GM13976 (cell line): ENCODE measurements around the gene GABRA6.
"Not testable (repeated sequence)": the region's sequence is repeated elsewhere in the genome, so short reads cannot be mapped to it uniquely, and the experiment has no call there.

Experiments used
- DNase-seq: peaks from one replicate; pipeline ENCODE4 v3.0.0; 2012; ENCODE audit warnings: low spot score
- in situ Hi-C: fragments of 300-500 bp; cut with MboI; formaldehyde crosslinking; loops from one replicate; pipeline ENCODE4 v1.12.0; 2022; ENCODE audit warnings: low sequenced_read_pairs, mixed read lengths, inconsistent platforms; ENCODE audit not compliant: unreplicated experiment
- TF ChIP-seq, protein P1 (sequence below): IDR thresholded peaks from 2 replicates; pipeline ENCODE4 v1.5.1; 2012; ENCODE audit warnings: borderline replicate concordance, mild to moderate bottlenecking; ENCODE audit not compliant: insufficient read depth; ENCODE audit errors: extremely low read depth, missing control alignments, control extremely low read depth

GABRA6 gene

GRCh38 chr5:161685461-161685860 lies at the start of gene GABRA6:
Gene GABRA6 (plus strand): TSS chr5:161685721. CDS start chr5:161685990, 269 bp downstream.
- DNase-seq, result no peak
- TF ChIP-seq, protein P1, sequence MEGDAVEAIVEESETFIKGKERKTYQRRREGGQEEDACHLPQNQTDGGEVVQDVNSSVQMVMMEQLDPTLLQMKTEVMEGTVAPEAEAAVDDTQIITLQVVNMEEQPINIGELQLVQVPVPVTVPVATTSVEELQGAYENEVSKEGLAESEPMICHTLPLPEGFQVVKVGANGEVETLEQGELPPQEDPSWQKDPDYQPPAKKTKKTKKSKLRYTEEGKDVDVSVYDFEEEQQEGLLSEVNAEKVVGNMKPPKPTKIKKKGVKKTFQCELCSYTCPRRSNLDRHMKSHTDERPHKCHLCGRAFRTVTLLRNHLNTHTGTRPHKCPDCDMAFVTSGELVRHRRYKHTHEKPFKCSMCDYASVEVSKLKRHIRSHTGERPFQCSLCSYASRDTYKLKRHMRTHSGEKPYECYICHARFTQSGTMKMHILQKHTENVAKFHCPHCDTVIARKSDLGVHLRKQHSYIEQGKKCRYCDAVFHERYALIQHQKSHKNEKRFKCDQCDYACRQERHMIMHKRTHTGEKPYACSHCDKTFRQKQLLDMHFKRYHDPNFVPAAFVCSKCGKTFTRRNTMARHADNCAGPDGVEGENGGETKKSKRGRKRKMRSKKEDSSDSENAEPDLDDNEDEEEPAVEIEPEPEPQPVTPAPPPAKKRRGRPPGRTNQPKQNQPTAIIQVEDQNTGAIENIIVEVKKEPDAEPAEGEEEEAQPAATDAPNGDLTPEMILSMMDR, result no peak
- in situ Hi-C loops, result no loop called here

DNA sequence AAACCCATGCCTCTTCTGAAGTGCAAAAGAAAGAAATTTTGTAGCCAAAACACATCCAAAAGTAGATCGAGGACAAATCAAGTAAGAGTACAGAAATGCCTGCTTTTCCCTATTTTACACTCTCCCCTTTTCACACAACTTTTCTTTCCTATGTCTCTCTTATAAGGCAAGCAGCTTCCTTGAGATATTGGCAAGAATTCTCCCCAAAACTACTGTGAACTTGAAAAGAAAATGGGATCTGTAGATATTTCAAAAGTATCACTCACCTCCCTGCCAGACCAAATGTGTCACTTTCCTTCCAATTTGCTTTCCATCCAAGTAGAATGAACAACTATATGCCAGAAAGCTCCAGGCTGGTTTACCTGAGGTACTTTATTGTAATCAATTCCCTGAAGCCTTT lies 47.9 kb upstream of the GABRA6 start:
- no peak for DNase-seq
- in situ Hi-C loops, result no loop called here

DNA sequence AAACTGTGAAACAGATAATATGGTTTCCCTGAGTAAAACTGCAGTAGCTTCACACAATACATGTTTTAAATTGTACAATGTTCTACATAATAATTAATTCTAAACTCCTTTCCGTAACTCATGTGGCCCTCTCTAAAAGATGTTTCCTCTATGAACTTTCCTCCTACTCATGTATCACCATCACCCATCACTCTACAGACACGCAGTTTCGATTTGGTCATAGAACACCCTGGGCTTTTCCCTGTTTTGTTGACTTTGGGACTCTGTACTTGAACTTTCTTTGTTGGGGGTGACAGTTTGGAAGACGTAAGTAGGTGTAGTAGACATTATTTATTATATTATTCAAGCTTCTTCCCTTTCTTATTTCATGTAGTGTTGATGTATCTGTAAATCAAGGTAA lies 44.1 kb upstream of the GABRA6 start:
- in situ Hi-C loops, result no loop called here
- DNase-seq, result no peak
- TF ChIP-seq, protein P1, result no peak

More for the DNA sequence above, 47.9 kb upstream of the GABRA6 start:
- TF ChIP-seq, protein P1, result no peak

GRCh38 chr5:161645264-161645663 lies 40.3 kb upstream of the GABRA6 start:
- DNase-seq, result no peak
- TF ChIP-seq, protein P1, result no peak
- in situ Hi-C loops, result no loop called here

DNA sequence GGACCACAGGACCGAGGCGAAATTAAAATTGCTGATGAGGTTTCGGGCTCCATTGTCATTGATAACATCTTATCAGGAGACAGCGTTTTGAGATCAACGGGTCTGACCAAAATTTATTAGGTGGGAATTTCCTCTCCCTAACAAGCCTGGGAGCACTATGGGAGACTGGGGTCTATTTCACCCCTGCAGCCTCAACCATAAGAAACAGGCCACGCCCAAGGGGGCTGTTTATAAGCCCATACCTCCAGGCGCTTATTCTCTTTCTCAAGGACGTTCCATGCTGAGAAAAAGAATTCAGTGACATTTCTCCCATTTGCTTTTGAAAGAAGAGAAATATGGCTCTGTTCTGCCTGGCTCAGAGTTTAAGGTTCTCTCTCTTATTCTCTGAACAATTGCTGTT lies 33.6 kb upstream of the GABRA6 start:
- in situ Hi-C loops, DNase-seq: not testable (repeated sequence)

- in situ Hi-C loops, result no loop called here
- DNase-seq, result no peak
- TF ChIP-seq, protein P1, result no peak
These were observed 24.7 kb upstream of the GABRA6 start for GRCh38 chr5:161660806-161661205.

DNA sequence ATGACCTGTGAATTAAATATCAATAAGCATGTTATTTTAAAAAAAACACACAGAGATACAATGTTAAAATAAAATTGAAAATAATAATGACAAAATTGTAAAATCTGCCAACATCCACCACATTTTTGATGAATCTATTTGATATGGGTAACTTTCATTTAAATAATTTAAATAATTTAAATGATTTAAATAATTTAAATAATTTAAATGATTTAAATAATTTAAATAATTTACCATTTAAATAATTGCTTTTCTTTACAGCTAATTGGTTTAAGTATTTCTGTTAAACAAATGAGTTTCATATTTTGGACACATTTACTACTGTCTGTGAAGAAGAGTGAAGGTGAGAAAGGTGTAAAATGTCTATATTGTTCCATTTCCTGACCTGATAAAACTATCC lies 22.1 kb upstream of the GABRA6 start:
- DNase-seq, result no peak
- TF ChIP-seq, protein P1, result no peak
- in situ Hi-C loops, result no loop called here

- in situ Hi-C loops, result no loop called here
- peak; percentile 16 for DNase-seq
- TF ChIP-seq, protein P1, result no peak
These were observed 9.4 kb upstream of the GABRA6 start for GRCh38 chr5:161676103-161676502.
